Colon (tissue), 2 donors: Measurements from ENCODE around the gene BIN2.

Experiments
- FAIRE-seq: peaks from 2 replicates; lab custom pipeline; 2012; peaks lifted over from hg19 to GRCh38; lab: Jason Lieb, UNC
- donor health status: control.
- donor health status: control.

BIN2 gene

GRCh38 chr12:51323966-51324895, at the start of gene BIN2:
Gene BIN2, minus strand, starts transcription at chr12:51324174. Its CDS starts 72 bp downstream, at chr12:51324102.
- FAIRE-seq, result no peak

GRCh38 chr12:51373187-51373586, 49.2 kb upstream of the BIN2 start:
- FAIRE-seq, result no peak

- FAIRE-seq, result no peak
Observed at GRCh38 chr12:51372021-51372420, 48.0 kb upstream of the BIN2 start.

DNA sequence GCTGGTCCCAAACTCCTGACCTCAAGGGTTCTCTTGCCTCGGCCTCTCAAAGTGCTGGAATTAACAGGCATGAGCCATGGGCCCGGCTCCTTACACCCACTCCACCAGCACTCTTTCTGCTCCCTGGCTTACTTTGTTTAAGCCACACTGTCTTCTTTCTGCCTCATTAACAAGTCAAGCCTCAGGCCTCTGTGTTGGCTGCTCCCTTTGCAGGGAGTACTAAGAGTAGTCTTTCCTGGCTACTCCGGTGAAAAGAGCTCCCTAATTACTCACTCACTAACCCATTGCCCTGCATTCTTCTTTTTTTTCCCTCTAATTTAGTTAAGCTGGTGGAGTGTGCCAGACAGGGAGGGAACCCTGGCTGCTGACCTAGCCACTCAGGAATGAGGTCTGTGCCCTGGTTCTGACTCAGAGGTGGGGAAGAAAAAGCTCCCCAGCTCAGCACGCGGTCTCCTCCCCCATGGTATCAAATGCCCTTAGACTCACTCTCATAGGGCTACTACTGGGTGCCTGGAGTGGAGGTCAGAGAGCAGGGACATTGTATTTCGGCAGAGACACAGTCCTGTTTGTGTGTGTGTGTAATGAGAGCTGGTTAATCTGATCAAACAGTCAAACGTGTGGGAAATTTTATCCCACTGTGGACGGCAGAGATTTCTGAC, 47.5 kb upstream of the BIN2 start:
- no peak for FAIRE-seq

DNA sequence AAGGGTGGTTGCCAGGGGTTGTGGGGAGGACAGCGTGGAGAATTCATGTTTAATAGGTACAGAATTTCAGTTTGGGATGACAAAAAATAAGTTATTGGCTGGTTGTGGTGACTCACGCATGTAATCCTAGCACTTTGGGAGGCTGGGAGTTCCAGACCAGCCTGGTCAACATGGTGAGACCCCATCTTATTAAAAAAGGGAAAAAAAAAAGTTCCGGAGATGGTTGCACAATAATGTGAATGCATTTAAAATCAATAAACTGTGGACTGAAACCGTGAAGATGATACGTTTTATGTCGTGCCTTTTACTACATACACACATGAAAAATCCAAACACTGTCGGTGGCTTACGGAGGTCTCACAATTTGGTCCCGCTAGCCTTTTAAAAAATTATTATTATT, 46.7 kb upstream of the BIN2 start:
- FAIRE-seq, result no peak

GRCh38 chr12:51369581-51369980, 45.6 kb upstream of the BIN2 start:
- no peak for FAIRE-seq

- no peak for FAIRE-seq
Observed at GRCh38 chr12:51368640-51369517, 44.9 kb upstream of the BIN2 start.

DNA sequence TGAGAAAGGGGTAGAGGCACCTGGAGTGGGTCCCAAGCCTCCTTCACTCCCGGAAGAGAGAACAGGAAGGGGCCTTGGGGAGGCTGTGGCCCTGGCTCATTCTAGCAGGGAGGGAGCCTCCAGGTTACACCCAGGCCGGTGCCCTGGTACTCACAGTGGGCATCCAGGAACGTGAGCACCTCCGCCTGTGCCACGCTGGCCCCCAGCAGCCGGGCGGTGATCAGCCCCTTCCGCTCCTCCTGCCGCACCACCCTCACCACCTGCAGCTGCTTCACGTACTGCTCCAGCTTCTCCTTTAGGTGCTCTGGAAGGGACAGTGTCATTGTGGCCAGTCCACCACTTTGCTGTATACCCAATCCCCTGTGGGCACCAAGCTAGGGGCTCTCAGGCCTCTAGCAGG, 41.3 kb upstream of the BIN2 start:
- FAIRE-seq, result no peak

DNA sequence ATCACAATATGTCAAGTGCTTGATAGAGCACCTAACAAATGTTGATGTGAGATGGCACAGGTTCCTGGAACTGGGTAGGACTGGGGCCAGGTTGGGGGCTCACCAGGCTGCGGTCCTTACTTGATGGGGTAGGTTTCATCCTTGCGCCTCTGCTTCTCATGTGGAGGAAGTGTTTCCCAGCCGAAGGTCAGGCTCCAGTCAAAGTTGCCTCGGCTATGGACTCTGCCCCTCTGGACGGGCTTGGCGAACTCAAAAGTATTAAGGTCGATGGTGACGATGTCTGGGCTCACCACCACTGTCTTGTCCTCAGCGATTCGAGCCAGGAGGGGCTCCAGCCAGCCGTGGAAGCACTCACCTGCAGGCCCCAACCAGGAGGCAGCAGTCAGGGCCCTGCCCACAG, 40.0 kb upstream of the BIN2 start:
- no peak for FAIRE-seq

- no peak for FAIRE-seq
Observed at GRCh38 chr12:51362747-51363342, 38.9 kb upstream of the BIN2 start.

GRCh38 chr12:51362307-51362706, 38.3 kb upstream of the BIN2 start:
- no peak for FAIRE-seq

- no peak for FAIRE-seq
Observed at GRCh38 chr12:51361161-51362016, 37.4 kb upstream of the BIN2 start.

GRCh38 chr12:51360315-51360714, 36.3 kb upstream of the BIN2 start:
- no peak for FAIRE-seq

DNA sequence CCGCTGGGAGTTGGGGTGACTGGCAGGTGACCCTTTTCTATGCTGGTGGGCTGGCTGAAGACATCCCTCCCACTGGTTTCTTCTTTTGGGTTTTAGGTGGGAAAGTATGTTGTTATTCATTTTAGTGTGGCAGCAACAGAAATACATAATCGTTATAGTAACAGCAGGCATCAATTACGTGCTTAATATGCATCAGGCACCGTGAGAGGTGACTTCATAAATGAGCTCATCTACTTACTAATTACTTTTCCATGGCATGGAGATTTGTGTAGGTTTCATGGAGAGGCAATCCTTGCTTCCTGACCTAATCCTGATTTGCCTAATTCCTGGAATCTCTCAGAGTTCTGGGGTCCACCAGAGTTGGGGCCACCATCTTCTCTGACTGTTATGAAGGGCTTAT, 35.9 kb upstream of the BIN2 start:
- FAIRE-seq, result no peak

GRCh38 chr12:51358496-51358895, 34.5 kb upstream of the BIN2 start:
- FAIRE-seq, result no peak

GRCh38 chr12:51357374-51358047, 33.5 kb upstream of the BIN2 start:
- FAIRE-seq, result no peak

DNA sequence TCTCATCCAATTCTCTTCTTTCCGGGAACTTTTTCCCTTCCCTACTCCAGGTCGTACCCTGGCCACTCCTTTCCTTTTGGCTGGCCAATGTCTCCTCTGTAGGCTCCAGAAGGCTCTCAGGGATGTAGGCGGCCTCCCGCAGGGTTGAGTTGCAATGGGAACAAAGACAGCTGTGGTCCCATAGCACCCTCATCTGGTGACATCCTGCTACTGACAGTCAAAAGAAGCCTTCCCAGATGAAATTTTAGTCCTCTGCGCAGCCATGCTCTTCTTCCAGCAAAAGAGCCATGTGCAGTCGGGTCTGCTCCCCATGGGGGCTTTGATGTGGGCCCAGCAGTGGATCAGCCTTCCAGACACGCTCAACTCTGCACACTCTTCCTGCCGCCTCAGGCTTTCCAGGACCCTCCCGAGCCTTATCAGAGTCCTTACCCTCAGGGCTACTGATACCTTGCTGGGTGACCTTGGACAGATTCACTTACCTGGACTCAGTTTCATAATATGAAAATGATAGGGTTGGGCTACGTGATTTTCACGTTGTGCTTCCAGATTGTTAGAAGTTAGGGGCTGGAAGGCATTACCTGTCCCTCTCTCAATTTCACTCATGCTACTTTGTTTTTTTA, 28.0 kb upstream of the BIN2 start:
- FAIRE-seq, result no peak

DNA sequence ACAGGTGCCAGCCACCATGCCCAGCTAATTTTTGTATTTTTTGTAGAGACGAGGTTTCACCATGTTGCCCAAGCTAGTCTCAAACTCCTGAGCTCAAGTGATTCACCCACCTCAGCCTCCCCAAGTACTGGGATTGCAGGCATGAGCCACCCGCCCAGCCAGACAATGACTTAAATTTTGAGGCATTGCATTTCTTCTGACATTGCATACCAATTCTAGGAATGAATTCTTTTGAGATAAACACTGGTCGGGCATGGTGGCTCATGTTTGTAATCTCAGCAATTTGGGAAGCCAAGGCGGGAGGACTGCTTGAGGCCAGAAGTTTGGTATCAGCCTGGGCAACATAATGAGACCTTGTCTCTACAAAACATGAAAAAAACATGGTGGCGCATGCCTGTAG, 25.1 kb upstream of the BIN2 start:
- FAIRE-seq, result no peak

DNA sequence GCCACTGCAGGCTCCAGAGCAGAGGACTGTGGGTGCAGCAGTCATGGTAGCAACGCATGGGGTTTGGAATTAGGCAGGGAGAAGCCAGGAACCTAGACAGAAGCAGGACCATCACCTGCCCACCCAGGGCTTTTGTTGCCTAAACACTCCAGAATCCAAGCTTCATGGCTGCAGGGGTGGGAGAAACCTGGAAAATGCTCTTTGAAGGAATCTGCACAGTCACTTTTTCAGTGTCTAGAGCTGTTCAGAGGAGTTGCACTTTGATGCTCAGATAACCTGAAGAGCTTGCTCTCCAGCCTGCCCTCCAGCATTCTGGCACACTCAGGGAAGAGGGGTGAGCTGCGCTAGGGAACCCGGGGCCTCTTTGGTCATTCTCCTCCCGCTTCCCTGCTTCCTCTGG, 24.1 kb upstream of the BIN2 start:
- FAIRE-seq, result no peak

DNA sequence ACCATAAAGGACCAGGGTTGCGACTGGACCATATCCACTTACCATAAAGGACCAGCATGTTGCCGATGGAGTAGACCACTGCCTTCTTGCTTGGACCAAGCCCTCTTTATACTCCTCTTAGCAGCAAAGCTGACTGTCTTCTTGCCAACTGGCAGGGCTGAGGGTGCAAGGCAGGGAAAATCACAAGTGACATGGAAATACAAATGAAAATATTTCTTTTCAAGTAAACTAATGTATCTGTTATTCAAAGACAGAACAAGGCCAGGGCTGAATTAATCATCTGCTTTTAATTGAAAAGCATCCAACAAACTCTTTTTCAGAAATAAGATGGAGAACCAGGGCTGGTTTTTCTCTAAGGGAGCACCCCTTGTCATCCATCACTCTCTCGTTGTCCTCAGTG, 22.6 kb upstream of the BIN2 start, which contains the start of gene CELA1:
CELA1 (minus strand) TSS at position 99 of the 400 bp plus-strand sequence; CDS start at position 58, 41 bp downstream.
- no peak for FAIRE-seq
